PC-3 (cell line): Measurements from ENCODE around the gene TRAIP.

Experiments
- CTCF ChIP-seq: fragments of 300-600 bp; sonication (generic); conservative IDR thresholded peaks from 2 replicates; pipeline ENCODE4 v1.5.1; 2017; ENCODE audit warnings: antibody characterized with exemption, low read depth, mild to moderate bottlenecking, low read length
- EZH2 ChIP-seq: fragments of 300-600 bp; sonication (generic); IDR thresholded peaks from one replicate; pipeline ENCODE4 v1.6.1; 2017; ENCODE audit warnings: antibody characterized with exemption, mild to moderate bottlenecking, low read length; ENCODE audit not compliant: unreplicated experiment
- EZH2phosphoT487 ChIP-seq: fragments of 300-600 bp; sonication (generic); IDR thresholded peaks from 2 replicates; pipeline ENCODE4 v1.6.1; 2018; ENCODE audit warnings: mild to moderate bottlenecking, antibody characterized with exemption, low read length, borderline replicate concordance

- TF ChIP-seq EZH2 = no peak
- no peak for TF ChIP-seq CTCF
- TF ChIP-seq EZH2phosphoT487 = no peak
Measured at GRCh38 chr3:49889296-49889695, 32.9 kb upstream of the TRAIP start.
